Bone marrow (tissue), 2 donors: ENCODE measurements around the gene TPM1.
"Not testable (repeated sequence)": the region's sequence is repeated elsewhere in the genome, so short reads cannot be mapped to it uniquely, and the experiment has no call there.

ENCODE experiments used
- DNase-seq, 2 donors: peaks; one replicate each; lab custom pipeline; 2025; lab: John Stamatoyannopoulos, UW

The TPM1 gene

DNA sequence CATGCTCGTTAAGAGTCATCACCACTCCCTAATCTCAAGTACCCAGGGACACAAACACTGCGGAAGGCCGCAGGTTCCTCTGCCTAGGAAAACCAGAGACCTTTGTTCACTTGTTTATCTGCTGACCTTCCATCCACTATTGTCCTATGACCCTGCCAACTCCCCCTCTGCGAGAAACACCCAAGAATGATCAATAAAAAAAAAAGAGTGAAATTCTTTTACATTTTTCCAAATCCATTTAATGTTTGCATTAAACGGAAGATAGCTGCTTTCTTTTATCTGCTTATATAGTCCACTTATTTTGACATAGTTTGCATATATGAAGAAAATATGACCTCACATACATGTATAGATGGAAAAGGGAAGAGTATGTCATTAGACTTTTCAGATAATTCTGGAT, 57.0 kb downstream of the TPM1 start:
- DNase-seq, result not testable (repeated sequence)

DNA sequence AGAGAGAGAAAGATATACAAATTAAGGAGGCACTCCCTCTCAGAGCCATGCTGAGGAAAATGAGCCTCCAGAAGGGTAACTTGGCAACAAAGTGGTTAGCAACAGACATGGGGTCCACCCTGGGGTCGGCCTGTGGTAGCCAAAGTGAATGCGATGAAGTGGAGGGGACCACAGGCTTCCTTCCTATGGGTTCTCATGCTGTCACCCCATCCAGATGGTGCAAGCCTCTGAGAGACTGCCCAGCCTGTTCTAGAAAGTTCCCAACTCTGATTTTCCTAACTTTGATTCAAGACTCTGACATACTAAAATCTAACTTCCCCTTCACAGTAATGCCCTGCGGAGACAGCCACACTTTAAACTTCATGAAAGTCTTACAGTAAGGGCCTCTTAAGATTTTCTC, 60.9 kb downstream of the TPM1 start:
- no peak for DNase-seq

DNA sequence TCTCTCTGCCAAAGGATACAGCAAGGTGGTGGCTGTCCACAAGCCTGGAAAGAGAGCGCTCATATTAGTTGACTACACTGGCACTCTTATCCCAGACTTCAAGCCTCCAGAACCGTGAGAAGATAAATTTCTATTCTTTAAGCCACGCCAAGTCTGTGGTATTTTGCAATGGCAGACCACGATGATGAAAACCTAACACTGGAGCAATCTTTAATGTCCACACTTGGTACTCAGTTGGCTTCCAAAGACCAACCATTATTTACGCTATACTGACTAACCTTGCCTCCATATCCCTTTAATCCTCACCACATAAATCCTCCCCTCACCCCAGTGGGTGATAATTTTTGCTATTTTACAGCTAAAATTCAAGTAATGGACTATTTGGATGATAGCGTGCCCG, 62.2 kb downstream of the TPM1 start:
- DNase-seq, result no peak

DNA sequence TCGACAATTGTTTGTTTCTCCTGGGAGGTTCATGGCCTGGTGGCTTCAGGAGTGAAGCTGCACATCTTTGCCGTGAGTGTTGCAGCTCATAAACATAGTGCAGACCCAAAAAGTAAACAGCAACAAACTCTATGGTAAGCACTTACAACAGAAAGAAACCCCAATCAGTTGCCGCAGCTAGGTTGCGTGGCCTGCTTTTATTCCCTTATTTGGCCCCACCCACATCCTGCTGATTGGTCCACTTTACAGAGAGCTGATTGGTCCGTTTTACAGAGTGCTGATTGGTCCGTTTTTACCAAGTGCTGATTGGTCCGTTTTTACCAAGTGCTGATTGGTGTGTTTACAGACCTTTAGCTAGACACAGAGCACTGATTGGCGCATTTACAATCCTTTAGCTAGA, 62.8 kb downstream of the TPM1 start:
- not testable (repeated sequence) for DNase-seq

DNA sequence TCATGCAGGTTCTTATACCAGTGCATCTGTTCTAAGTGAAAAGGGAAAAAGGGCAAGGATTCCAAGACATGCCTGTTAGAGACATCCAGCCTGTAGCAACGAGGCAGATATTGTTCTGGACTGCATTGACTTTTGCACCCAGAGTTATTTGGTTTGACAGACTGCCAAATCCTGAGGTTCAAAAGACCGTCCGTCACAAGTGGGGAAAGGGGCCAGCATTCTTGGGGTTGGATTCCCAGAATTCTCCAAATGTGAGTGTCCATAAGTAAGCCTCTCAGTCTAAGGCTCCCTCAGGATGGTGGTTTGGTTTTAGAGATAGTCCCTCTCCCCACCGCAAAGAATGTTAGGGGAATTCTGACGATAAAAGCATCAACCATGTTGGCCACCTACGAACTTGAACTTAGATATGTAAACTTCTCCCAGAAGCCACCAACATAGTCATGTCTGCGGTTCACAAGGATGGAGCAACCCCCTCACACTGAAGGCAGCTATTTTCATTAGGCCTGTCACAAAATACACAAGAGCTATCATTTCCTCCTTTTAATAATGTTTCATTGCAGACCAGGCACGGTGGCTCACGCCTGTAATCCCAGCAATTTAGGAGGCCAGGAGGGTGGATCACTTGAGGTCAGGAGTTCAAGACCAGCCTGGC, 65.5 kb downstream of the TPM1 start:
- DNase-seq, result no peak

DNA sequence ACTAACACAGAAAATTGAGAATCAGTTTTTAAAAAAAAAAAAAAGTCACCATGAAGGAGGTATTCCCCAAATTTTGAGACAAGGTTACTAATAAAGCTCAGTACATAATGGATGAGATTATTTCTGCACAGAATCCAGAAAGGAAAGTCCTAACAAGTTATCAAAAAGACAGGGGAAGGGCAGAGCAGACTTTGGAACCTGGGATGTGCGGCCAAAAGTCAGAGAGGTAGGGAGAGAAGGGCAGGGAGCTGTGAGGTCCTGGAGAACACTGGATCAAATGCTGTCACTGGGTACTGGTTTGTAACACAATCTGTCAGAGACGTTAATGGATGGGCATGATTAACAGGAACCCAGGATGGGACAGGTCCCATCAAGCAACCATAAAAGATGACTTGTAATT, 67.0 kb downstream of the TPM1 start:
- no peak for DNase-seq

DNA sequence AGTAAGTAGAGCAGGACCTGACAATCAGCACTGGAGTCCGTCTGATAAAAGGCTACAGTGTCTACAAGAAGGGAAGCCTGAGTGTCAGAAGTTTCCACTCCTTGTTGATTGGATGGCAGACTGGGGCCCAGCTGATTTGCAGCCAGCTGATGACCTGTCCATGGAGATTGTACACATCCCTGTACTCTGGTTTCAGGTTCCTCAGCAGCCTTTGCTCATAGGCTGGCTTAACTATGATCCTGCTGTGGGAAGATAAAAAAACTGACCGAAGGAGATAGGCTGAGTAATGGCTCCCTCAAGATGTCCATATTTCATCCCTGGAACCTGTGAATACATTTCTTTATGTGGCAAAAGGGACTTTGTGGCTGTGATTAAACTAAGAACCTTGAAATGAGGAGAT, 67.4 kb downstream of the TPM1 start:
- no peak for DNase-seq

DNA sequence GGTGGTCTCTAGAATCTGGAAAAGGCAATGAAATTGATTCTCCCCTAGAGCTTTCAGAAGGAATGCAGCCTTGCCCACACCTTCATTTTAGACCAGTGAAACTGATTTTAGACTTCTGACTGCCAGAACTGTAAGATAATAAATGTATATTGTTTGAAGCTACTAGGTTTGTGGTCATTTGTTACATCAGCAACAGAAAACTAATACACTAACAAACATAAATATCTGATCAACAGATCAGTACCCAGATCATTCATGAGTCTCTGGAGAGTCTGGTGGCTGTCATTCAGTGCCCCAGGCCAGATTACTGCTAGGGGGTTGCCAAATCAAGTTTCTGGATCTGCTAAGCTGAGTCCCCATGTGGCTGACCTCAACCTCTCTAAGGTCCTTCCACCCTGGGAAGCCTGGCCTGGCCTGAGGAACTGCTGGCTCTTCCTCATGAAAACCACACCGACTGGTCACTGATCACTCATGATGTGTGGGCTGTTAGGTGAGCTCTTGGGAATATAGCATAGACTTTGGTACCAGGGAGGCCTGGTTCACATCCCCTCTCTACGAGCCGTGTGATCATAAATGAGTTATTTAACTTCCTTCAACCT, 68.0 kb downstream of the TPM1 start:
- DNase-seq, result no peak

DNA sequence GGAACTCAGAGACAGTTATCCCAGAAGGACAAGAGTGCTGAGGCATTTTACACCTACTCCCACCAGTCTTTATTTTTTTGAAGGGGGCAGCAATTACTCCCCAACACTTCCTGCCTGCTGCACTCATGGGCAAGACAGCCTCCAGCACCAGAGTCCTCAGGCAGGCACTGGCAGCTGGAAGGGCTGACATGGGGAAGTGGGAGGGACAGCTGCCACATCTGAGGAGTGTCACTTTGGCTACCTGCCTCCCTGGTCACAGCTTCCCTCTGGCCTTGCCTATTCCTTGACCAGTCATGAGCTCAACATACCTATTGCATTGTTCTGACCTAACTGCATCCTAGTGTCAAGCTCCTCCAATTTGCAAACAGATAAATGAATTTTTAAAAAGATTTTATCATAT, 68.9 kb downstream of the TPM1 start:
- DNase-seq, result no peak

DNA sequence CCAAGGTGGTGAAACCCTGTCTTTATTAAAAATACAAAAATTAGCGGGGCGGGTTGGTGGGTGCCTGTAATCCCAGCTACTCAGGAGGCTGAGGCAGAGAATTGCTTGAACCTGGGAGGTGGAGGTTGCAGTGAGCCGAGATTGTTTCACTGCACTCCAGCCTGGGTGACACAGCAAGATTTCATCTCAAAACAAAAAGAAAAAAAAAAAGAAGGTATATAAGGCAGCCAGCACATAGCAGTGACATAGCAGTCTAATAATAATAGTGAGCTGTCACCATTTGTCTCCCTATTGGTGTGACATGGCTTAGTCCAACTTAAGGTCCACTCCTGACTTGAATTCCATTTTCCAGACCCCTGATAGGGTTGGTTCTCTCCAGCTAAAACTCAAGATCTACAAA, 70.3 kb downstream of the TPM1 start:
- no peak for DNase-seq

DNA sequence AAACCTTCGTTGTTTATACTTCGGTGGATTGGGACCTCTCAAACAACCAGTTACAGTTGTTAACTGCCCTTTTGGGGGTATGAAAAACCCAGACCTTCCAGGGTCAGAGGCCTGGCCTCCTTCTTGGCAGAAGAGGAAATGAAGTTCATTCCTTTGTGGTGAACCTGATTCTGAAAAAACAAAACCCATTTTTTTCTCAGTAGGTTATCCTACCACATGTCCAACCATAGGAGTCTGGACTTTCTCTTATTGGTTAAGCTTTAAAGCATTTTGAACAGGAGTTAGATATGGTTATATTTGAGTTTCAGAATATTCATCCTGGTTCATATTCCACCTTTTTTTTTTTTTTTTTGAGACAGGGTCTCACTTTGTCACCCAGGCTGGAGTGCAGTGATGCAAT, 71.9 kb downstream of the TPM1 start:
- DNase-seq, result no peak
